WTC11 (cell line): Measurements from ENCODE around the gene TCAP. TPM values are rescaled to one million over a fixed set of nuclear protein-coding genes. Genes with fewer than 3 reads are reported as not detected.
A peak's percentile ranks its signal among the peaks of the same experiment; 100 is the strongest.

Experiments
- ATAC-seq: fragments of 200-7000 bp; cut with Tn5 transposase; 2 replicates; pipeline ENCODE4 v1.10.0; 2021; ENCODE audit warnings: mild to moderate bottlenecking, moderate library complexity
- CTCF ChIA-PET: fragments of 300-600 bp; sonication (Branson Sonifier 250); formaldehyde crosslinking; loops from one replicate; lab custom pipeline; 2021; ENCODE audit warnings: antibody characterized with exemption; lab: Charles Lee
- POLR2A ChIA-PET: fragments of 350-600 bp; sonication (Branson Sonifier 250); formaldehyde crosslinking; loops from one replicate; lab custom pipeline; 2021; ENCODE audit warnings: antibody characterized with exemption; lab: Charles Lee
- DNase-seq: peaks from one replicate; pipeline ENCODE4 v3.0.0; 2021; ENCODE audit warnings: low spot score
- H3K27ac Mint-ChIP-seq: 2 replicates; pipeline ENCODE4 v1.8.0; 2021; ENCODE audit warnings: mixed read lengths
- H3K27me3 Mint-ChIP-seq: 2 replicates; pipeline ENCODE4 v1.8.0; 2021; ENCODE audit warnings: low read depth, mild to moderate bottlenecking, moderate library complexity, mixed read lengths
- H3K36me3 Mint-ChIP-seq: 2 replicates; pipeline ENCODE4 v1.8.0; 2021; ENCODE audit warnings: mixed read lengths
- H3K4me1 Mint-ChIP-seq: 2 replicates; pipeline ENCODE4 v1.8.0; 2022; ENCODE audit warnings: mixed read lengths
- H3K4me3 Mint-ChIP-seq: 2 replicates; pipeline ENCODE4 v1.8.0; 2021; ENCODE audit warnings: mild to moderate bottlenecking, moderate library complexity, mixed read lengths
- H3K9me3 Mint-ChIP-seq: 2 replicates; pipeline ENCODE4 v1.8.0; 2021; ENCODE audit warnings: mixed read lengths
- CBFB ChIP-seq: sonication (generic); formaldehyde crosslinking; IDR thresholded peaks from 2 replicates; pipeline ENCODE4 v1.8.1; 2022; ENCODE audit warnings: mild to moderate bottlenecking, low read depth, missing genetic modification reagents
- CREM ChIP-seq: sonication (generic); formaldehyde crosslinking; IDR thresholded peaks from 2 replicates; pipeline ENCODE4 v1.8.1; 2022; ENCODE audit warnings: mild to moderate bottlenecking, missing genetic modification reagents, moderate library complexity
- ELF4 ChIP-seq: sonication (generic); formaldehyde crosslinking; IDR thresholded peaks from 2 replicates; pipeline ENCODE4 v1.8.1; 2022; ENCODE audit warnings: low read depth, mild to moderate bottlenecking, moderate library complexity, missing genetic modification reagents
- GRHL2 ChIP-seq: fragments of 250-450 bp; sonication (Bioruptor Pico); IDR thresholded peaks from 2 replicates; pipeline ENCODE4 v1.8.0; 2022; ENCODE audit warnings: mild to moderate bottlenecking, moderate library complexity; ENCODE audit not compliant: insufficient replicate concordance, severe bottlenecking
- MXD4 ChIP-seq: fragments of 250-450 bp; sonication (Bioruptor Pico); IDR thresholded peaks from 2 replicates; pipeline ENCODE4 v1.8.0; 2021; ENCODE audit warnings: mild to moderate bottlenecking, moderate library complexity, borderline replicate concordance
- MYBL2 ChIP-seq: sonication (generic); formaldehyde crosslinking; IDR thresholded peaks from 2 replicates; pipeline ENCODE4 v1.8.1; 2023; ENCODE audit warnings: mild to moderate bottlenecking, moderate library complexity, missing genetic modification reagents
- NR1H2 ChIP-seq: sonication (generic); formaldehyde crosslinking; IDR thresholded peaks from 2 replicates; pipeline ENCODE4 v1.9.0; 2021; ENCODE audit warnings: mild to moderate bottlenecking, moderate library complexity, missing genetic modification reagents
- RORB ChIP-seq: fragments of 250-450 bp; sonication (Bioruptor Pico); IDR thresholded peaks from 2 replicates; pipeline ENCODE4 v1.9.0; 2021; ENCODE audit warnings: mild to moderate bottlenecking
- SMAD3 ChIP-seq: sonication (generic); formaldehyde crosslinking; IDR thresholded peaks from 2 replicates; pipeline ENCODE4 v1.8.0; 2022; ENCODE audit warnings: missing genetic modification reagents, mild to moderate bottlenecking, borderline replicate concordance
- SMAD4 ChIP-seq: sonication (generic); formaldehyde crosslinking; IDR thresholded peaks from 2 replicates; pipeline ENCODE4 v1.8.0; 2022; ENCODE audit warnings: mild to moderate bottlenecking, missing genetic modification reagents
- SOX15 ChIP-seq: fragments of 250-450 bp; sonication (Bioruptor Pico); IDR thresholded peaks from 2 replicates; pipeline ENCODE4 v1.9.0; 2021; ENCODE audit warnings: mild to moderate bottlenecking
- TEAD4 ChIP-seq: sonication (generic); formaldehyde crosslinking; IDR thresholded peaks from 2 replicates; pipeline ENCODE4 v1.8.0; 2022; ENCODE audit warnings: mild to moderate bottlenecking, missing genetic modification reagents
- ZBTB21 ChIP-seq: sonication (generic); formaldehyde crosslinking; IDR thresholded peaks from 2 replicates; pipeline ENCODE4 v1.8.1; 2023; ENCODE audit warnings: mild to moderate bottlenecking, missing genetic modification reagents, borderline replicate concordance
- ZNF317 ChIP-seq: sonication (generic); formaldehyde crosslinking; IDR thresholded peaks from 2 replicates; pipeline ENCODE4 v1.8.1; 2023; ENCODE audit warnings: low read depth, mild to moderate bottlenecking, moderate library complexity, missing genetic modification reagents, borderline replicate concordance
- total RNA-seq: library from RNA; stranded (reverse); gene quantifications from 3 replicates; pipeline ENCODE4 v1.2.3, GENCODE V29; 2021
- TF ChIP-seq, protein P1 (sequence below): sonication (generic); formaldehyde crosslinking; IDR thresholded peaks from 2 replicates; pipeline ENCODE4 v1.8.1; 2023; ENCODE audit warnings: mild to moderate bottlenecking, missing genetic modification reagents, borderline replicate concordance
- TF ChIP-seq, protein P2 (sequence below): sonication (generic); formaldehyde crosslinking; IDR thresholded peaks from 2 replicates; pipeline ENCODE4 v1.8.1; 2022; ENCODE audit warnings: low read depth, missing genetic modification reagents, borderline replicate concordance
- TF ChIP-seq, protein P3 (sequence below): fragments of 250-450 bp; sonication (Bioruptor Pico); IDR thresholded peaks from 2 replicates; pipeline ENCODE4 v2.1.2; 2022; ENCODE audit warnings: mild to moderate bottlenecking, moderate library complexity
- TF ChIP-seq, protein P4 (sequence below): sonication (generic); formaldehyde crosslinking; conservative IDR thresholded peaks from 2 replicates; pipeline ENCODE4 v1.8.1; 2023; ENCODE audit warnings: mild to moderate bottlenecking, low read depth, missing genetic modification reagents, moderate library complexity
- TF ChIP-seq, protein P5 (sequence below): sonication (generic); formaldehyde crosslinking; IDR thresholded peaks from 2 replicates; pipeline ENCODE4 v1.8.1; 2022; ENCODE audit warnings: missing genetic modification reagents, borderline replicate concordance
- TF ChIP-seq, protein P6 (sequence below): sonication (generic); formaldehyde crosslinking; conservative IDR thresholded peaks from 2 replicates; pipeline ENCODE4 v1.8.1; 2022; ENCODE audit warnings: mild to moderate bottlenecking, missing genetic modification reagents

TCAP gene
- total RNA-seq, 1 experiment from 2014 or later = 2.9 TPM

- Mint-ChIP-seq H3K36me3 (no peaks in the 10 kb centered on the region), H3K27ac (peak overlapping the region; percentile 97), H3K27me3 (no peaks in the 10 kb centered on the region), H3K4me1 (peaks cover 59% of the 10 kb centered on the region), H3K9me3 (no peaks in the 10 kb centered on the region), H3K4me3 (no peak overlapping the region)
- no peak for DNase-seq
- no peak for TF ChIP-seq SMAD3
- TF ChIP-seq TEAD4 (CRISPR knock-in tag) = no peak
- TF ChIP-seq MXD4 (CRISPR knock-in tag) = no peak
- TF ChIP-seq MYBL2 (CRISPR knock-in tag) = no peak
- TF ChIP-seq ZNF317 (CRISPR knock-in tag) = no peak
- TF ChIP-seq, protein P1, sequence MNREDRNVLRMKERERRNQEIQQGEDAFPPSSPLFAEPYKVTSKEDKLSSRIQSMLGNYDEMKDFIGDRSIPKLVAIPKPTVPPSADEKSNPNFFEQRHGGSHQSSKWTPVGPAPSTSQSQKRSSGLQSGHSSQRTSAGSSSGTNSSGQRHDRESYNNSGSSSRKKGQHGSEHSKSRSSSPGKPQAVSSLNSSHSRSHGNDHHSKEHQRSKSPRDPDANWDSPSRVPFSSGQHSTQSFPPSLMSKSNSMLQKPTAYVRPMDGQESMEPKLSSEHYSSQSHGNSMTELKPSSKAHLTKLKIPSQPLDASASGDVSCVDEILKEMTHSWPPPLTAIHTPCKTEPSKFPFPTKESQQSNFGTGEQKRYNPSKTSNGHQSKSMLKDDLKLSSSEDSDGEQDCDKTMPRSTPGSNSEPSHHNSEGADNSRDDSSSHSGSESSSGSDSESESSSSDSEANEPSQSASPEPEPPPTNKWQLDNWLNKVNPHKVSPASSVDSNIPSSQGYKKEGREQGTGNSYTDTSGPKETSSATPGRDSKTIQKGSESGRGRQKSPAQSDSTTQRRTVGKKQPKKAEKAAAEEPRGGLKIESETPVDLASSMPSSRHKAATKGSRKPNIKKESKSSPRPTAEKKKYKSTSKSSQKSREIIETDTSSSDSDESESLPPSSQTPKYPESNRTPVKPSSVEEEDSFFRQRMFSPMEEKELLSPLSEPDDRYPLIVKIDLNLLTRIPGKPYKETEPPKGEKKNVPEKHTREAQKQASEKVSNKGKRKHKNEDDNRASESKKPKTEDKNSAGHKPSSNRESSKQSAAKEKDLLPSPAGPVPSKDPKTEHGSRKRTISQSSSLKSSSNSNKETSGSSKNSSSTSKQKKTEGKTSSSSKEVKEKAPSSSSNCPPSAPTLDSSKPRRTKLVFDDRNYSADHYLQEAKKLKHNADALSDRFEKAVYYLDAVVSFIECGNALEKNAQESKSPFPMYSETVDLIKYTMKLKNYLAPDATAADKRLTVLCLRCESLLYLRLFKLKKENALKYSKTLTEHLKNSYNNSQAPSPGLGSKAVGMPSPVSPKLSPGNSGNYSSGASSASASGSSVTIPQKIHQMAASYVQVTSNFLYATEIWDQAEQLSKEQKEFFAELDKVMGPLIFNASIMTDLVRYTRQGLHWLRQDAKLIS = no peak
- no peak for ATAC-seq
- ChIA-PET POLR2A (no interaction called here), CTCF (interaction anchor here (1.0 to 3.7 kb wide), 12 partner anchors 10 to 76 kb away, joined by 3 to 29 read pairs (median 6); partner anchors contain the start of gene MIEN1)
Measured at GRCh38 chr17:39695089-39695474, 29.9 kb downstream of the TCAP start.

DNA sequence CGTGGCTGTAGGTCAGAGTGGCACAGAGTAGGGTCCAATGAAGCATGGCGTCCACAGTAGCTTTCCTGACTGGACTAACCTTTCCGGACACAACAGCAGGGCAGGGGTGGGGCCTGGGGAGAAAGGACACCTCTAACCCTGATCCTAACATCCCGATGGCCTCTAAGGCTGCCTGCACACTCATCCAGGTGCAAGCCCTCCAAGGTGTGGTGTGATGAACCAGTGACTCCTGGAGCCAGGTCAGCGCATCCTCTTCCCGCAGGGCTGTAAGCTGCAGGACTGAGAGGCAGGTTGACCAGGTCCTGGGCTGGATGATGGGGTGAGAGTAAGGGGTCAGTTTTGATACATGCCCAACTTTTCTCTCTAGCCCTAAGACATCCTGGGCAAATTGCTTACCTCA is 31.6 kb downstream of the TCAP start:
- DNase-seq (no peak), ATAC-seq (no peak)
- H3K4me1 Mint-ChIP-seq = peaks cover 56% of the 10 kb centered on the region
- H3K36me3 Mint-ChIP-seq = no peaks in the 10 kb centered on the region
- H3K9me3 Mint-ChIP-seq = no peaks in the 10 kb centered on the region
- ChIA-PET CTCF (interaction anchor here (0.7 to 3.7 kb wide), 17 partner anchors 8 to 149 kb away, joined by 3 to 29 read pairs (median 6); partner anchors contain the start of genes MIEN1, PGAP3, PNMT and PPP1R1B), POLR2A (interaction anchor here (1.3 to 1.8 kb wide), 3 partner anchors 9 to 43 kb away, joined by 4 to 10 read pairs (median 5); partner anchors contain the start of genes MIEN1 and PGAP3)
- H3K27me3 Mint-ChIP-seq = no peaks in the 10 kb centered on the region
- peak overlapping the region; percentile 88 for H3K27ac Mint-ChIP-seq
- peak overlapping the region; percentile 16; the same call in 1 of the 2 replicates for H3K4me3 Mint-ChIP-seq
- TF ChIP-seq RORB (CRISPR knock-in tag) = no peak
- TF ChIP-seq, protein P2, sequence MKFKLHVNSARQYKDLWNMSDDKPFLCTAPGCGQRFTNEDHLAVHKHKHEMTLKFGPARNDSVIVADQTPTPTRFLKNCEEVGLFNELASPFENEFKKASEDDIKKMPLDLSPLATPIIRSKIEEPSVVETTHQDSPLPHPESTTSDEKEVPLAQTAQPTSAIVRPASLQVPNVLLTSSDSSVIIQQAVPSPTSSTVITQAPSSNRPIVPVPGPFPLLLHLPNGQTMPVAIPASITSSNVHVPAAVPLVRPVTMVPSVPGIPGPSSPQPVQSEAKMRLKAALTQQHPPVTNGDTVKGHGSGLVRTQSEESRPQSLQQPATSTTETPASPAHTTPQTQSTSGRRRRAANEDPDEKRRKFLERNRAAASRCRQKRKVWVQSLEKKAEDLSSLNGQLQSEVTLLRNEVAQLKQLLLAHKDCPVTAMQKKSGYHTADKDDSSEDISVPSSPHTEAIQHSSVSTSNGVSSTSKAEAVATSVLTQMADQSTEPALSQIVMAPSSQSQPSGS (CRISPR knock-in tag) = no peak
- no peak for TF ChIP-seq MYBL2 (CRISPR knock-in tag)
- TF ChIP-seq, protein P3, sequence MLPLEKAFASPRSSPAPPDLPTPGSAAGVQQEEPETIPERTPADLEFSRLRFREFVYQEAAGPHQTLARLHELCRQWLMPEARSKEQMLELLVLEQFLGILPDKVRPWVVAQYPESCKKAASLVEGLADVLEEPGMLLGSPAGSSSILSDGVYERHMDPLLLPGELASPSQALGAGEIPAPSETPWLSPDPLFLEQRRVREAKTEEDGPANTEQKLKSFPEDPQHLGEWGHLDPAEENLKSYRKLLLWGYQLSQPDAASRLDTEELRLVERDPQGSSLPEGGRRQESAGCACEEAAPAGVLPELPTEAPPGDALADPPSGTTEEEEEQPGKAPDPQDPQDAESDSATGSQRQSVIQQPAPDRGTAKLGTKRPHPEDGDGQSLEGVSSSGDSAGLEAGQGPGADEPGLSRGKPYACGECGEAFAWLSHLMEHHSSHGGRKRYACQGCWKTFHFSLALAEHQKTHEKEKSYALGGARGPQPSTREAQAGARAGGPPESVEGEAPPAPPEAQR (CRISPR knock-in tag) = no peak
- no peak for TF ChIP-seq SOX15 (CRISPR knock-in tag)
- no peak for TF ChIP-seq CREM (CRISPR knock-in tag)
- TF ChIP-seq, protein P4, sequence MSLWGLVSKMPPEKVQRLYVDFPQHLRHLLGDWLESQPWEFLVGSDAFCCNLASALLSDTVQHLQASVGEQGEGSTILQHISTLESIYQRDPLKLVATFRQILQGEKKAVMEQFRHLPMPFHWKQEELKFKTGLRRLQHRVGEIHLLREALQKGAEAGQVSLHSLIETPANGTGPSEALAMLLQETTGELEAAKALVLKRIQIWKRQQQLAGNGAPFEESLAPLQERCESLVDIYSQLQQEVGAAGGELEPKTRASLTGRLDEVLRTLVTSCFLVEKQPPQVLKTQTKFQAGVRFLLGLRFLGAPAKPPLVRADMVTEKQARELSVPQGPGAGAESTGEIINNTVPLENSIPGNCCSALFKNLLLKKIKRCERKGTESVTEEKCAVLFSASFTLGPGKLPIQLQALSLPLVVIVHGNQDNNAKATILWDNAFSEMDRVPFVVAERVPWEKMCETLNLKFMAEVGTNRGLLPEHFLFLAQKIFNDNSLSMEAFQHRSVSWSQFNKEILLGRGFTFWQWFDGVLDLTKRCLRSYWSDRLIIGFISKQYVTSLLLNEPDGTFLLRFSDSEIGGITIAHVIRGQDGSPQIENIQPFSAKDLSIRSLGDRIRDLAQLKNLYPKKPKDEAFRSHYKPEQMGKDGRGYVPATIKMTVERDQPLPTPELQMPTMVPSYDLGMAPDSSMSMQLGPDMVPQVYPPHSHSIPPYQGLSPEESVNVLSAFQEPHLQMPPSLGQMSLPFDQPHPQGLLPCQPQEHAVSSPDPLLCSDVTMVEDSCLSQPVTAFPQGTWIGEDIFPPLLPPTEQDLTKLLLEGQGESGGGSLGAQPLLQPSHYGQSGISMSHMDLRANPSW (CRISPR knock-in tag) = no peak
- TF ChIP-seq, protein P5, sequence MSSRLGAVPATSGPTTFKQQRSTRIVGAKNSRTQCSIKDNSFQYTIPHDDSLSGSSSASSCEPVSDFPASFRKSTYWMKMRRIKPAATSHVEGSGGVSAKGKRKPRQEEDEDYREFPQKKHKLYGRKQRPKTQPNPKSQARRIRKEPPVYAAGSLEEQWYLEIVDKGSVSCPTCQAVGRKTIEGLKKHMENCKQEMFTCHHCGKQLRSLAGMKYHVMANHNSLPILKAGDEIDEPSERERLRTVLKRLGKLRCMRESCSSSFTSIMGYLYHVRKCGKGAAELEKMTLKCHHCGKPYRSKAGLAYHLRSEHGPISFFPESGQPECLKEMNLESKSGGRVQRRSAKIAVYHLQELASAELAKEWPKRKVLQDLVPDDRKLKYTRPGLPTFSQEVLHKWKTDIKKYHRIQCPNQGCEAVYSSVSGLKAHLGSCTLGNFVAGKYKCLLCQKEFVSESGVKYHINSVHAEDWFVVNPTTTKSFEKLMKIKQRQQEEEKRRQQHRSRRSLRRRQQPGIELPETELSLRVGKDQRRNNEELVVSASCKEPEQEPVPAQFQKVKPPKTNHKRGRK = no peak
- no peak for TF ChIP-seq SMAD4
- TF ChIP-seq, protein P6, sequence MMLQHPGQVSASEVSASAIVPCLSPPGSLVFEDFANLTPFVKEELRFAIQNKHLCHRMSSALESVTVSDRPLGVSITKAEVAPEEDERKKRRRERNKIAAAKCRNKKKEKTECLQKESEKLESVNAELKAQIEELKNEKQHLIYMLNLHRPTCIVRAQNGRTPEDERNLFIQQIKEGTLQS (CRISPR knock-in tag) = no peak
- TF ChIP-seq ELF4 (CRISPR knock-in tag) = no peak
- TF ChIP-seq GRHL2 (CRISPR knock-in tag) = no peak
- TF ChIP-seq CBFB = no peak
- no peak for TF ChIP-seq NR1H2
- TF ChIP-seq SMAD3 = no peak
- no peak for TF ChIP-seq ZBTB21 (CRISPR knock-in tag)
